ENCODE results near the gene IFT81. TPM values are rescaled to one million over a fixed set of nuclear protein-coding genes. Genes with fewer than 3 reads are reported as not detected.
A peak's percentile ranks its signal among the peaks of the same experiment; 100 is the strongest.

The IFT81 gene
- total and polyA plus RNA-seq, 11 donors, result 4.3 to 9.8 (median 8.5) TPM

DNA sequence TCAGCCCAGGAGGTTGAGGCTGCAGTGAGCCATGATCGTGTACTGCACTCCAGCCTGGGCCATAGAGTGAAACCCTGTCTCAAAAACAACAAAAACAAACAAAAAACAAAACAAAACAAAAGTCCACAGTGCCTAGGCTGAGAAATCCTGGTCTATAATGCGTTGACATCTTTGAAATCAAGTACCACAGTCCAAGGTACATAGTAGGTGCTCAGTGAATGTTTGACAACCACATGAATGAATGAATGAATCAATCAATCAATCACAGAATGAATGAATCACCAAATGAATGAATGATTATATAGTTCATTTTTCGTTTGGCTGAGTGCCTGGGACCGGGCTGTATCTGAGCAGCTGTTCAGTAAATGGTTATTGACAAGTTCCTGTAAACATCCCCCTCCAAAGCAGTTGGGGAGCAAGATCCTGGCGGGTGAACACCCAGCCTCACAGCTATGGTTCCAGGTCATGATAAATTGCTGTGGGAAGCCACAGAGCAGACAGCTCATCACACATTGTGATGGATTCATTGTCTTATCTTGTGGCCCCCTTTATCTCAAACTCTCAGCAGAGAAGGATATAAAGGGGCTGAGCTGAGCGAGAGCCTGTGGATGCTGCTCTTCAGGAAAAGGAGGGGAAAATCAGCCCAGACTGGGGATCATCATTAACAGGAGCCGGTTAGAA is 30.4 kb upstream of the IFT81 start:
- TF ChIP-seq, protein P1, sequence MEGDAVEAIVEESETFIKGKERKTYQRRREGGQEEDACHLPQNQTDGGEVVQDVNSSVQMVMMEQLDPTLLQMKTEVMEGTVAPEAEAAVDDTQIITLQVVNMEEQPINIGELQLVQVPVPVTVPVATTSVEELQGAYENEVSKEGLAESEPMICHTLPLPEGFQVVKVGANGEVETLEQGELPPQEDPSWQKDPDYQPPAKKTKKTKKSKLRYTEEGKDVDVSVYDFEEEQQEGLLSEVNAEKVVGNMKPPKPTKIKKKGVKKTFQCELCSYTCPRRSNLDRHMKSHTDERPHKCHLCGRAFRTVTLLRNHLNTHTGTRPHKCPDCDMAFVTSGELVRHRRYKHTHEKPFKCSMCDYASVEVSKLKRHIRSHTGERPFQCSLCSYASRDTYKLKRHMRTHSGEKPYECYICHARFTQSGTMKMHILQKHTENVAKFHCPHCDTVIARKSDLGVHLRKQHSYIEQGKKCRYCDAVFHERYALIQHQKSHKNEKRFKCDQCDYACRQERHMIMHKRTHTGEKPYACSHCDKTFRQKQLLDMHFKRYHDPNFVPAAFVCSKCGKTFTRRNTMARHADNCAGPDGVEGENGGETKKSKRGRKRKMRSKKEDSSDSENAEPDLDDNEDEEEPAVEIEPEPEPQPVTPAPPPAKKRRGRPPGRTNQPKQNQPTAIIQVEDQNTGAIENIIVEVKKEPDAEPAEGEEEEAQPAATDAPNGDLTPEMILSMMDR (IDR thresholded peaks at IDR 0.05), result no peak
- TF ChIP-seq POLR2A (IDR thresholded peaks at IDR 0.05), result no peak

DNA sequence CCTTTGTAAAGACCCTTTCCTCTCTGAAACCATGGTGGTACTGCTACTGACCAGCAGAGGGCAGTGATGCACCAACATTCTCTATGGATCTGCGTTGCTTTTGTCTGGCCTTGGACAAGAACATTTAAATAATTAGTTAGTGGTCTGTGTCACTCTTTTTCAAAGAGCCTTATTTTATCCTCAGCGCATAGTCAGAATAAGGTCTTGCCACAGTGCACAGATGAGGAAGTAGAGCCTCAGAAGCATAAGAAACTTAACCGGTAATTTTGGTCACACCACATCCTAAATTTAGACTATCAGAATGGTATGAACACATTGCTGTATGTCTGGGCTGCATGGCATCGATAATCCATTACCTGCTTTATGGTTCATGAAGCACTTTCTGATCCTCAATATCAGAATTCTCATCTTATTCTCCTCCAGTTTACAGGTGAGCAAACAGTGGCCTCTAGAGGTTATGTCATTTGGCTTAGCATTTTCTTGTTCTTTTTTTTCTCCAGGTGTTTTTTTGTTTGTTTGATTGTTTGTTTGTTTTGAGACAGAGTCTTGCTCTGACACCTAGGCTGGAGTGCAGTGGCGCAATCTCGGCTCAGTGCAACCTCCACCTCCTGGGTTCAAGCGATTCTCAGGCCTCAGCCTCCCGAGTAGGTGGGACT is 23.7 kb upstream of the IFT81 start:
- Histone ChIP-seq H3K4me3 (no peak overlapping the region), H3K9me3 (no peaks in the 10 kb centered on the region), H3K36me3 (no peaks in the 10 kb centered on the region), H3K27ac (peak overlapping the region in 3 of 12 donors; percentile 17 to 43 (median 41)), H3K4me1 (peaks cover 0 to 16% (median 5%) of the 10 kb centered on the region in 12 donors), H3K27me3 (no peaks in the 10 kb centered on the region)
- no peak for TF ChIP-seq POLR2A (IDR thresholded peaks at IDR 0.05)
- TF ChIP-seq, protein P1 (IDR thresholded peaks at IDR 0.05), result peak; percentile 81 to 96 (median 90)
- DNase-seq (peak in 4 of 5 donors; percentile 45 to 66 (median 64)), ATAC-seq (peak; percentile 40 to 80 (median 70))
- intact Hi-C loops (cut with DNase I), result loop anchor here (1.0 to 10.0 kb wide), 11 partner anchors 74 to 331 kb away; partner anchors contain the start of gene ATP2A2 (in 5 of the 10)
- WGBS, 4 donors, result 53 to 56% (median 55%) methylated on average over 8 of the region's 8 CpGs

More for the DNA sequence above, 30.4 kb upstream of the IFT81 start:
- no peaks in the 10 kb centered on the region for H3K36me3 ChIP-seq
- H3K27me3 ChIP-seq, result peaks cover 0 to 5% (median 0%) of the 10 kb centered on the region in 9 donors
- intact Hi-C loops (cut with DNase I), result loop anchor here in 2 of 10 donors (10.0 kb wide), 2 partner anchors 131 to 511 kb away; no protein-coding TSS in a partner anchor
- no peak overlapping the region for H3K27ac ChIP-seq
- WGBS, 4 donors, result 47 to 54% (median 49%) methylated on average over 7 of the region's 7 CpGs
- H3K4me1 ChIP-seq, result no peaks in the 10 kb centered on the region
- DNase-seq (no peak), ATAC-seq (no peak)
- no peaks in the 10 kb centered on the region for H3K9me3 ChIP-seq
- no peak overlapping the region for H3K4me3 ChIP-seq

DNA sequence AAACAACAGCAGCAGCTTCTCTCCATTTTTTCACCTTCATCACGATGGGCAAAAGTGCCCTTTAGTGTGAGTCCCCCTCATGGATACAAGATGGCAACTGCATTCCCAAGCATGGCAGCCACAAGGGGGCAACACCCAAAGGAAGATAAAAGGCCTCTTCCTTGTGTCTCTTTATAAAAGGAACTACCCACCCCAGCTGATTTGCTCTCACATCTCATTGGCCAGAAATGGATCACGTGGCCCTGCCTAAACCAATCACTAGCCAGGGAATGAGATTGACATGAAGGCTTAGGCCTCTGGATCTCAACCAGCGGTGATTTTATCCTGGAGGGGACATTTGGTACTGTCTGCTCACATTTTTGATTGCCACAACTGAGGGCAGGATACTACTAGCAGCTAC is 21.9 kb upstream of the IFT81 start:
- H3K27ac ChIP-seq, result no peak overlapping the region
- TF ChIP-seq POLR2A (IDR thresholded peaks at IDR 0.05), result no peak
- TF ChIP-seq, protein P1 (IDR thresholded peaks at IDR 0.05), result peak in 7 of 12 donors; percentile 15 to 43 (median 28)
- H3K36me3 ChIP-seq, result no peaks in the 10 kb centered on the region
- DNase-seq (peak in 2 of 5 donors; percentile 42 to 59), ATAC-seq (peak in 3 of 4 donors; percentile 40 to 59 (median 53))
- WGBS, 4 donors, result 86 to 89% (median 88%) methylated on average over 2 to 3 of the region's 3 CpGs
- intact Hi-C loops (cut with DNase I), result loop anchor here in 7 of 10 donors (5.0 to 10.0 kb wide), 8 partner anchors 73 to 325 kb away; partner anchors contain the start of gene ATP2A2 (in 5 of the 7)
- H3K4me1 ChIP-seq, result peaks cover 0 to 16% (median 7%) of the 10 kb centered on the region in 12 donors
- H3K4me3 ChIP-seq, result no peak overlapping the region
- no peaks in the 10 kb centered on the region for H3K27me3 ChIP-seq
- no peaks in the 10 kb centered on the region for H3K9me3 ChIP-seq
